HepG2 (cell line): Measurements from ENCODE around the gene LIM2. TPM values are rescaled to one million over a fixed set of nuclear protein-coding genes. Genes with fewer than 3 reads are reported as not detected.
A peak's percentile ranks its signal among the peaks of the same experiment; 100 is the strongest.

Source experiments
- ATF2 ChIP-seq: sonication (generic); formaldehyde crosslinking; IDR thresholded peaks from 2 replicates; pipeline ENCODE4 v1.4.0; 2020; ENCODE audit warnings: missing genetic modification reagents
- BHLHE40 ChIP-seq: IDR thresholded peaks from 2 replicates; pipeline ENCODE4 v1.6.1; 2011; ENCODE audit warnings: low read length, improper control_type of control experiment
- GABPA ChIP-seq, 2 experiments: IDR thresholded peaks; 2 replicates each; pipeline ENCODE4 v1.6.1; 2011 to 2016; ENCODE audit warnings: low read depth in 2 of 2, low read length in 1 of 2, missing biosample characterization in 1 of 2, missing genetic modification characterization in 1 of 2
- GATAD1 ChIP-seq: IDR thresholded peaks from 2 replicates; pipeline ENCODE4 v1.6.1; 2016; ENCODE audit warnings: missing genetic modification reagents, missing compliant biosample characterization
- HIVEP1 ChIP-seq: sonication (generic); formaldehyde crosslinking; IDR thresholded peaks from 2 replicates; pipeline ENCODE4 v1.4.0; 2020; ENCODE audit warnings: mild to moderate bottlenecking, missing genetic modification reagents
- HNF4G ChIP-seq, 2 experiments: sonication (generic) in 1 of 2; formaldehyde crosslinking in 1 of 2; IDR thresholded peaks; 2 replicates each; pipeline versions ENCODE4 v1.4.0 to v1.6.1; 2011 to 2020; ENCODE audit warnings: borderline replicate concordance in 2 of 2, low read depth in 2 of 2, mild to moderate bottlenecking in 2 of 2, low read length in 1 of 2, missing genetic modification reagents in 1 of 2, moderate library complexity in 1 of 2
- HNRNPL ChIP-seq: fragments of 200-400 bp; formaldehyde crosslinking; IDR thresholded peaks from 2 replicates; pipeline ENCODE4 v1.6.1; 2017; ENCODE audit warnings: mild to moderate bottlenecking, low read depth, low read length
- IRF9 ChIP-seq: sonication (generic); formaldehyde crosslinking; IDR thresholded peaks from 2 replicates; pipeline ENCODE4 v1.8.0; 2022; ENCODE audit warnings: missing genetic modification reagents, mild to moderate bottlenecking, borderline replicate concordance
- JUND ChIP-seq: sonication (generic); formaldehyde crosslinking; IDR thresholded peaks from 2 replicates; pipeline ENCODE4 v1.8.0; 2022; ENCODE audit warnings: mild to moderate bottlenecking, missing genetic modification reagents
- KDM5B ChIP-seq: sonication (generic); formaldehyde crosslinking; IDR thresholded peaks from 2 replicates; pipeline ENCODE4 v1.4.0; 2020; ENCODE audit warnings: missing genetic modification reagents, mild to moderate bottlenecking, borderline replicate concordance
- MXD1 ChIP-seq: sonication (generic); formaldehyde crosslinking; IDR thresholded peaks from 2 replicates; pipeline ENCODE4 v1.4.0; 2020; ENCODE audit warnings: mild to moderate bottlenecking, missing genetic modification reagents
- NCOR1 ChIP-seq: fragments of 200-600 bp; sonication (generic); IDR thresholded peaks from 2 replicates; pipeline ENCODE4 v1.7.0; 2017; ENCODE audit warnings: antibody characterized with exemption, low read length, borderline replicate concordance
- NR2F2 ChIP-seq: IDR thresholded peaks from 2 replicates; pipeline ENCODE4 v1.6.1; 2012; ENCODE audit warnings: low read depth, inconsistent platforms, borderline replicate concordance
- PRMT3 ChIP-seq: sonication (generic); formaldehyde crosslinking; IDR thresholded peaks from 2 replicates; pipeline ENCODE4 v1.8.1; 2022; ENCODE audit warnings: low read depth, mild to moderate bottlenecking, moderate library complexity, missing genetic modification reagents, borderline replicate concordance
- SIN3A ChIP-seq: IDR thresholded peaks from 2 replicates; pipeline ENCODE4 v1.6.1; 2011; ENCODE audit warnings: low read depth, mild to moderate bottlenecking, control low read depth, low read length, borderline replicate concordance
- TARDBP ChIP-seq: sonication (generic); formaldehyde crosslinking; IDR thresholded peaks from 2 replicates; pipeline ENCODE4 v1.8.0; 2022; ENCODE audit warnings: mild to moderate bottlenecking, missing genetic modification reagents
- TGIF2 ChIP-seq: IDR thresholded peaks from 2 replicates; pipeline ENCODE4 v1.6.1; 2016; ENCODE audit warnings: control low read depth, missing compliant biosample characterization
- ZBTB34 ChIP-seq: sonication (generic); formaldehyde crosslinking; IDR thresholded peaks from 2 replicates; pipeline ENCODE4 v1.8.0; 2022; ENCODE audit warnings: mild to moderate bottlenecking, missing genetic modification reagents
- ZBTB44 ChIP-seq: sonication (generic); formaldehyde crosslinking; IDR thresholded peaks from 2 replicates; pipeline ENCODE4 v1.4.0; 2020; ENCODE audit warnings: missing genetic modification reagents
- ZNF558 ChIP-seq: sonication (generic); formaldehyde crosslinking; IDR thresholded peaks from 2 replicates; pipeline ENCODE4 v1.9.0; 2022; ENCODE audit warnings: mild to moderate bottlenecking, missing genetic modification reagents, borderline replicate concordance
- ZNF563 ChIP-seq: sonication (generic); formaldehyde crosslinking; IDR thresholded peaks from 2 replicates; pipeline ENCODE4 v1.8.0; 2022; ENCODE audit warnings: mild to moderate bottlenecking, moderate library complexity, missing genetic modification reagents
- ZNF589 ChIP-seq: sonication (generic); formaldehyde crosslinking; conservative IDR thresholded peaks from 2 replicates; pipeline ENCODE4 v1.8.0; 2022; ENCODE audit warnings: mild to moderate bottlenecking, moderate library complexity, missing genetic modification reagents
- polyA plus RNA-seq, 8 experiments: library from polyadenylated mRNA; depleted of rRNA in 3 of 8; stranded (reverse) in 7 of 8; unstranded in 1 of 8; fragments of >200 nt; fragmentation: Illumina TruSeq in 4 of 8; extraction: Trizol in 4 of 8; gene quantifications; 2 replicates each; pipeline versions ENCODE4 v1.2.1 to v1.2.3, GENCODE V29; 2011 to 2016; ENCODE audit warnings: low read depth in 4 of 8, missing spikeins in 1 of 8, mixed read lengths in 1 of 8; ENCODE audit not compliant: insufficient read depth in 1 of 8
- total RNA-seq, 5 experiments: library from RNA; depleted of rRNA; stranded (reverse); fragments of >200 nt; fragmentation: Illumina TruSeq; extraction: Trizol; gene quantifications; 2 replicates each; pipeline ENCODE4 v1.2.3, GENCODE V29; 2016; ENCODE audit warnings: low read depth in 1 of 5

LIM2 gene
- total and polyA plus RNA-seq, 2 of the 13 experiments (the other 11 are each of a cell fraction or from before 2014, with no cell fraction given) = 1.3 TPM; not detected in 1

GRCh38 chr19:51394050-51394836 lies 6.5 kb upstream of the LIM2 start (continued):
- peak; percentile 51 for TF ChIP-seq GABPA (IDR thresholded peaks at IDR 0.05; ENCODE audit: low read depth, low read length)
- peak; percentile 92 for TF ChIP-seq GABPA (CRISPR knock-in tag; IDR thresholded peaks at IDR 0.05; ENCODE audit: low read depth)
- 0 out of 2 replicates have a peak, but pooled peaks have one; percentile 40 for TF ChIP-seq HNRNPL
- peak; percentile 55; the same call in 1 of the 2 replicates for TF ChIP-seq IRF9 (CRISPR knock-in tag)
- TF ChIP-seq KDM5B = peak; percentile 72; the same call in 1 of the 2 replicates
- peak; percentile 59; the same call in 1 of the 2 replicates for TF ChIP-seq ZNF563 (CRISPR knock-in tag)
- peak; percentile 43; the same call in 1 of the 2 replicates for TF ChIP-seq HNF4G (IDR thresholded peaks at IDR 0.05; ENCODE audit: borderline replicate concordance, low read depth, low read length)
- TF ChIP-seq HNF4G (CRISPR knock-in tag; IDR thresholded peaks at IDR 0.05; ENCODE audit: borderline replicate concordance, low read depth) = no peak
- peak; percentile 7; the same call in 1 of the 2 replicates for TF ChIP-seq BHLHE40
- no peak for TF ChIP-seq ATF2 (CRISPR knock-in tag)
- no peak for TF ChIP-seq JUND (CRISPR knock-in tag)
- TF ChIP-seq ZNF558 (CRISPR knock-in tag) = no peak
- TF ChIP-seq HIVEP1 (CRISPR knock-in tag) = peak; percentile 67; the same call in 1 of the 2 replicates
- peak; percentile 26; the same call in 1 of the 2 replicates for TF ChIP-seq NCOR1
- TF ChIP-seq SIN3A = peak; percentile 93
- TF ChIP-seq TARDBP (CRISPR knock-in tag) = no peak
- peak; percentile 96 for TF ChIP-seq GATAD1 (CRISPR knock-in tag)
- 0 out of 2 replicates have a peak, but pooled peaks have one; percentile 53 for TF ChIP-seq ZBTB34 (CRISPR knock-in tag)
- TF ChIP-seq TGIF2 (CRISPR knock-in tag) = peak; percentile 67; the same call in 1 of the 2 replicates
- 0 out of 2 replicates have a peak, but pooled peaks have one; percentile 54 for TF ChIP-seq ZNF589 (CRISPR knock-in tag)
- peak; percentile 81 for TF ChIP-seq MXD1 (CRISPR knock-in tag)
- no peak for TF ChIP-seq ZBTB44 (CRISPR knock-in tag)
- no peak; the same call in 1 of the 2 replicates for TF ChIP-seq NR2F2
- no peak; the same call in 1 of the 2 replicates for TF ChIP-seq PRMT3
